8988T (cell line): ENCODE results near the gene NOTCH1.
"Not testable (repeated sequence)": the region's sequence is repeated elsewhere in the genome, so short reads cannot be mapped to it uniquely, and the experiment has no call there.

Experiments used
- DNase-seq: peaks from one replicate; pipeline ENCODE4 v3.0.0; 2011

Gene NOTCH1

GRCh38 chr9:136563646-136564325 lies 17.9 kb upstream of the NOTCH1 start:
- DNase-seq, result no peak

GRCh38 chr9:136562746-136563495 lies 17.1 kb upstream of the NOTCH1 start:
- DNase-seq, result no peak

GRCh38 chr9:136561779-136562178 lies 15.9 kb upstream of the NOTCH1 start:
- DNase-seq, result no peak

GRCh38 chr9:136560586-136560985 lies 14.7 kb upstream of the NOTCH1 start:
- DNase-seq, result no peak

- DNase-seq, result not testable (repeated sequence)
Observed at GRCh38 chr9:136559371-136559770, 13.5 kb upstream of the NOTCH1 start.

GRCh38 chr9:136558846-136559245 lies 13.0 kb upstream of the NOTCH1 start:
- not testable (repeated sequence) for DNase-seq

- DNase-seq, result no peak
Observed at GRCh38 chr9:136558373-136558772, 12.5 kb upstream of the NOTCH1 start.

- no peak for DNase-seq
Observed at GRCh38 chr9:136557036-136557435, 11.2 kb upstream of the NOTCH1 start.

- no peak for DNase-seq
Observed at GRCh38 chr9:136556166-136556565, 10.3 kb upstream of the NOTCH1 start.

GRCh38 chr9:136554870-136555269 lies 9.0 kb upstream of the NOTCH1 start:
- no peak for DNase-seq

GRCh38 chr9:136553581-136553980 lies 7.7 kb upstream of the NOTCH1 start:
- no peak for DNase-seq

- DNase-seq, result no peak
Observed at GRCh38 chr9:136552117-136552703, 6.4 kb upstream of the NOTCH1 start.

- DNase-seq, result peak; percentile 84
Observed at GRCh38 chr9:136551401-136552116, 5.7 kb upstream of the NOTCH1 start.

GRCh38 chr9:136550439-136551289 lies 4.8 kb upstream of the NOTCH1 start:
- no peak for DNase-seq

GRCh38 chr9:136549010-136549980 lies 3.4 kb upstream of the NOTCH1 start:
- no peak for DNase-seq

- no peak for DNase-seq
Observed at GRCh38 chr9:136547508-136548215, 1.8 kb upstream of the NOTCH1 start.

GRCh38 chr9:136546697-136547501 lies 1.1 kb upstream of the NOTCH1 start:
- no peak for DNase-seq

- no peak for DNase-seq
Observed at GRCh38 chr9:136545692-136545964, 220 bp downstream of the NOTCH1 start.

GRCh38 chr9:136544964-136545691 lies 720 bp downstream of the NOTCH1 start:
- no peak for DNase-seq
